ENCODE measurements around the gene RNF152.
"Not testable (repeated sequence)": the region's sequence is repeated elsewhere in the genome, so short reads cannot be mapped to it uniquely, and the experiment has no call there.

The RNF152 gene

GRCh38 chr18:61815885-61816470, 76.8 kb downstream of the RNF152 start:
- DNase-seq = no peak

DNA sequence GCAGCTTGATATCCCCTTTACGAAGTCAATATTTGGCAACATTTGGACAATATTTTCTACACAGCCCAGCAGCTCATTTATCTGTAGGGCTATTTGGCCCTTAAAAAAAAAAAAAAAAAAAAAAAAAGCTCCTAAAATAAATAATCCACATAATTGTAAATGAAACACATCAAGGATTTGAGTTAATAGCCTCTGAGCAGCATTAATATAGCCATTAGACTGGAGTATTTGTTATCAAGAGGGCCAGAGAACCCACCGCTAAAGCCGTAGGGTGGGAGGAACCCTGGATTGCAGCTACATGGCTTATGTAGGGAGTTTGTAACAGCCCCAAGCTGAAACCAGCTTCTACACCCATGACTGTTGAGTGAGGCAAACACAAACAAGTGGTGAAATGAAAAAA, 84.5 kb downstream of the RNF152 start:
- no peak for DNase-seq

- DNase-seq = no peak
These were observed 89.4 kb downstream of the RNF152 start for GRCh38 chr18:61803393-61803792.

GRCh38 chr18:61797696-61798590, 94.9 kb downstream of the RNF152 start:
- DNase-seq = no peak

DNA sequence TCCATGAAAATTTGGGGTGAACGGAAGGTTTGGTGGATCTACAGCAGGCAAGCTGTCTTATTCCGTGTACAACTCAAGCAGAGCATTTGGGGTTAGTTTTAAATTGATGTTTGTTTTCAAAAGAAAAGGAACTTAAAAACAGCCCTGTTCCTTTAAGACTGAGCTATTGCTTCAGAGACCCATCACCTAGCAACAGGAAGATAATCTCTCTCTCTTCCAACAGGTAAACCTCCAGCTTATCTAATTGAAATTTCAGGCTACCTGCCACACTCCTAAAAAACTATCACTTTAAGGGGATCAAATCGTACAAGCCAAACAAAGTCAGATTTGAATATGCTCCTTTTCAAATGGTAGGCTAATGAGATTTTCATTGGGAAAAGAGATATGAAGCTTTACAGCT, 101.8 kb downstream of the RNF152 start:
- DNase-seq = no peak

GRCh38 chr18:61787011-61787670, 105.7 kb downstream of the RNF152 start:
- DNase-seq = not testable (repeated sequence)

- no peak for DNase-seq
These were observed 107.2 kb downstream of the RNF152 start for GRCh38 chr18:61785588-61785987.

DNA sequence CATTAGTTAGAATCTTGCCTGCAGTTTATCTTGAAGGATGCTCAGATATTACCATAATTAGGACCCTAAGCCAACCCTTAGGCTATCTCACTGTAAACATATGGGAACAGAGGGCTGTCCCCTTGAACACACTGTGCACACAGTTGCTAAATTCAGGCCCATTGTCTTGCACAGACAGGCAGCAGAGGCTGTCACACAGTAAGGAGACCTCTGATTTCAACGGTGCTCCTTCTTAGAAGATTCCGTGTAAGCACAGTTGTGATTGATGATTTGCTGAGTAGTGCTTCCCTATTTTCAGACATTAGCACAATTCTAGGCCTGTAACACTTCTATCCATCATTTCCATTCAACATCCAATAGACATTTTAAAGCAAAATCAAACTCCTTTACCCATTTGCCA, 108.0 kb downstream of the RNF152 start:
- no peak for DNase-seq

DNA sequence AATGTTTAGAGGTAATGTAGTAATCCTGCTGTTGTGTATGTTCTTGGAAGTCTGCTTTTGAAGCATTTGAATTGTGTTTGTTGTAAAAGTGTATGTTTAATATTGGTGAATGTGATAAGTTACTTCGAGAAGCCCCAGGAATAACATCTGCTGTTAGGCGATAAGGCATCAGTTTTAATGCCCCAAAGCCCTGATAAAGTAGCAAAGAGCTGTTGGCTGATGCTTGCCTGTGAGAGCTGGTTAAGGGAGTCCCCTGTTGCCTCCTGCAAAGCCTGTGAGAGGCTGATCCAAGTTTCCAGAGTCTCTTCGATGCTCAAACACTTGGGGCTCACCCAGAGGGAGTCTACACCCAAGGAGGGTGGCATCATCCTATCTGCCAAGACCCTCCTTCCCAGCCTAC, 110.3 kb downstream of the RNF152 start:
- DNase-seq = no peak

DNA sequence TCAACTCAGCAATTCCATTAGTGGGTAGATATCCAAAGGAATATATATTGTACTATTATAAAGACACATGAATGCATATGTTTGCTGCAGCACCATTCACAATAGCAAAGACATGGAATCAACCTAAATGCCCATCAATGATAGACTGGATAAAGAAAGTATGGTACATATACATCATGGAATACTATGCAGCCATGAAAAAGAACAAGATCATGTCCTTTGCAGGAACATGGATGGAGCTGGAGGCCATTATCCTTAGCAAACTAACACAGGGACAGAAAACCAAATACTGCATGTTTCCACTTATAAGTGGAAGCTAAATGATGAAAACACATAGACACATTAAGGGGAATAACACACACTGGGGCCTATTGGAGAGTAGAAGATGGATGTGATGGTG, 116.6 kb downstream of the RNF152 start:
- DNase-seq = not testable (repeated sequence)

- no peak for DNase-seq
These were observed 118.0 kb downstream of the RNF152 start for GRCh38 chr18:61774846-61775245.

DNA sequence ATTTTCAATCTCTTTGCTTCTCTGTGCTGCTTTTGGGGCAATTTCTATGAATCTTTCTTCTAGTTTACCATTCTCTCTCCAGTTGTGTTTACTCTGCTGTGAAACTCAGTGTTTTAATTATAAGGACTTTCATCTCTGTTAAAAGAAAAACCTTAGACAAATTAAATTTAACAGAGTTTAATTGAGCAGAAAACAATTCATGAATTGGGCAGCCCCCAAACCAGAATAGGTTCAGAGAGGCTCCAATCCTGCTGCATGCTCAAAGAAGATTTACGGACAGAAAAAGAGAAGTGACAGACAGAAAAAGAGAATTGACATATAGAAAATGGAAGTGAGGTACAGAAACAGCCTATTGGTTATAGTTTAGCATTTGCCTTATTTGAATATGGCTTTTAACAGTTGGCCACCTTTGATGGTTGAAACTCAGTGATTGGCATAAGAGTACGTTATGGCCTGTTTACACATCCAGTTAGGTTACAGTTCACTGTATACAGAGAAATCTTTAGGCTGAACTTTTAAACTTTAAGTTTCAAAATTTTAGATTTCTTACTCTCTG, 120.4 kb downstream of the RNF152 start:
- no peak for DNase-seq

DNA sequence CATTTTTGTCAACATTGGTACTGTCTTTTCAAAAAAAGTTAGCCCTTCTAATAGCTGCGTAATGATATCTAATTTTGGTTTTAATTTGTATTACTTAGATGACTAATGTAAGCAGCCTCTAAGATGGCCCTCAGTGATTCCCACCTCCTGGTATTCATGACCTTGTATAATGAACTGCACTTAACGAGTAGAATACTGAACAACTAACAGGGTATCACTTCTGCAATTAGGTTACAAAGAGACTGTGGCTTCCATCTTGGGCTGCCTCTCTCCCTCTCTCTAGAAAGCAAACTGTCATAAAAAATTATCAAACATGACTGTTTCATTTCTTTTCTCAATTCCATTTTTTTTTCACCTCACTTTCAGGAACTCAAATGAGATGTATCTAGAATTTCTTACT, 120.9 kb downstream of the RNF152 start:
- DNase-seq = no peak

- DNase-seq = no peak
These were observed 122.5 kb downstream of the RNF152 start for GRCh38 chr18:61770279-61770678.

DNA sequence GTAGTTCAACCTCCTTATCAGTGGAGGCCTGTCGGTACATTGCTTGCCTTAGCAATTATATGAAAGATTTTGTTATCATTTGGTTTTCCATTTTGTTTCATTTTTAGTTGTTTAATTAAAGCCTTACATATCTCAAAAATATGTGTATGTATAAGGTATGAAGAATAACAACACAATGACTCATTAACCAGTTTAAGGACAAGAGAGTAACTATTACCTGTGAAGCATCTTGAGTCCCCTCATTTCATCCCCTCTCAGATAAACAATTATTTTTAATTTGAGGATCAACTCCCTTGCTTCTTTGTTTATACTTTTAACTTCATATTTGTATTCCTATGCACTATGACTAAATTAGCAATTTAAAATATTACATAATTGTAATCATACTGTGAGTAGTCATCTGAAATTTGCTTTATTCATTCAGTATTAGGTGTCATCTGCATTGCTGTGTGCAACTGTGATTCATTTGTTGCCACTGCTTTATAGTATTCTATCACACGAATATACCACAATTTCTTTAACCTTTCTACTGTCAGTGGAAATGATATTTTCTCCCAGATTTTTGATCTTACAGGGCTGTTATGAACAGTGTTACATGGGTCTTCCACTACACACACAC, 126.4 kb downstream of the RNF152 start:
- no peak for DNase-seq

DNA sequence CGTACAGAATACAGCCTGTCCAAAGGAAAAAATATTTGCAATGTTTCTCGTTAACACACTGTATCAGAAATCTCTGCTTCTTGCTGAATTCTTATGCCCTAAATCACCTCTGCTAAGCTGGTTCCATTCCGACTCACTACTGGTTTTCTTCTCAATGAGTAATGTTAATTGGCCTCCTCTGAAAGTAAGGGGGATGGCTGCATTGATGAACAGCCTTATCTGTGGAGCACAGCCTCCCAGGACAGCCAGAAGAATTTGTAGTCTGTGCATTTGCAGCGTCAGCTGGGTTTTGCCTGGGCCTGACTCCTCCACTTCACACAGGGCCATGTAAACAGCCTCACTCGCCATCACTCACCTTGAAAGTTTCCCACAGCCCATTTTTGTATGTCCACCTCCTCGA, 127.7 kb downstream of the RNF152 start:
- no peak for DNase-seq

DNA sequence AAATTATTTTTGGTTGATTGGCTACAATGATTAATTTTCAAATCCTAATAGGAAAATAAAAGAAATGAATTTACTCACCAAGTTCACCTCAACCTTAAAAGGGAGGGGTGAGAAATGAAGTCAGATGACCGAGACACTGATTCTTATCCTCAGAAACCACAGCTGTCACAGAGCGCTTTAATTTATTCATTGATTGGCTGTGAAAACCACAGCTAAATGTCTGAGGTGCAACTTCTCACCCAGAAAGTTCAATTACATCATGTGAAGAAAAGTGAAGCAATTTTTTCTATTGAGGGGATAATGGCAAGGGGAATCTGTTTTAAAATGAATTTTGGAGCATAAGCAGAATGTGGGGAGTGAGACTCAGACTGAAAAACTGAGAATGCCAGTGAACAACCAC, 128.4 kb downstream of the RNF152 start:
- peak in 2 of 5 experiments; percentile 14 to 67 for DNase-seq

- DNase-seq = no peak
These were observed 130.9 kb downstream of the RNF152 start for GRCh38 chr18:61761875-61762274.
